Sigmoid colon (tissue), 4 donors: ENCODE results near the gene PPP1R26.

Experiments used
- EP300 ChIP-seq, 4 donors: sonication (generic); formaldehyde crosslinking; IDR thresholded peaks; one replicate each; pipeline ENCODE4 v1.6.1; 2017; ENCODE audit warnings: antibody characterized with exemption in 4 of 4
- POLR2A ChIP-seq, 2 donors: fragments of 450-650 bp; IDR thresholded peaks; one replicate each; pipeline ENCODE4 v1.6.1; 2016; ENCODE audit warnings: antibody characterized with exemption in 2 of 2, mild to moderate bottlenecking in 2 of 2, moderate library complexity in 2 of 2
- TF ChIP-seq, protein P1 (sequence below), 4 experiments: fragments of 450-650 bp in 3 of 4; fragments of 200-600 bp in 1 of 4; IDR thresholded peaks; one replicate each; pipeline ENCODE4 v1.5.1; 2016 to 2019; ENCODE audit warnings: antibody characterized with exemption in 4 of 4, mild to moderate bottlenecking in 3 of 4, moderate library complexity in 2 of 4

DNA sequence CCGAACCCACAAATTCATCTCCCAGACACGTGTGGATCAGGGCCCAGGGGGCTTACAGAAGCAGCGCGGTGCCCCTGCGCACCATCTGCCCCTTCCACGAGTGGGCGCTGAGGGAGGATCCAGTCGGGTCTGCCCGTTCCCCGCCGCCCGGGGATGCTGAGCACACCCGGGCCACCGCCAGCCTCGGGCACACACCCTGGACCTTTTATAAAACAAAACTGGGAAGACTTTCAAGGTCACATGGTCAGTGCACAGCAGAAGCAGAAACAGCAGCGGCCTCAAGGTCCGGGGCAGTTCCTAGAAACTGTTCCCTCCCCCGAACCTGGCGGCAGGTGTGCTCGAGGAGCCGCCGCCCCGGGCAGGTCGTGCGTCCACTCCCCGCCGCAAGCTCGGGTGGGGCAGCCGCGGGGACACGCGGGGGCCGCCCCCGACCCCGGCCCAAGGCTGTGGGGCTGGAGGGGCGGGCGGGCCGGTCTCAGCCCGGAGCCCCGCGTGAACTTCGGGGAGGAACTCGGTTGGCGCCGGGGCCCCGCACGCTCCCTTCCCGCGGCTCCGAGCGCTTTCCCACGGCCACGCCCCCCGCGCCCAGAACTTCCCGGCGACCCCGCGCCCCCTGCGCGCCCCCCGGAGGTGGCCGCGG lies 633 bp upstream of the PPP1R26 start:
- TF ChIP-seq, protein P1, sequence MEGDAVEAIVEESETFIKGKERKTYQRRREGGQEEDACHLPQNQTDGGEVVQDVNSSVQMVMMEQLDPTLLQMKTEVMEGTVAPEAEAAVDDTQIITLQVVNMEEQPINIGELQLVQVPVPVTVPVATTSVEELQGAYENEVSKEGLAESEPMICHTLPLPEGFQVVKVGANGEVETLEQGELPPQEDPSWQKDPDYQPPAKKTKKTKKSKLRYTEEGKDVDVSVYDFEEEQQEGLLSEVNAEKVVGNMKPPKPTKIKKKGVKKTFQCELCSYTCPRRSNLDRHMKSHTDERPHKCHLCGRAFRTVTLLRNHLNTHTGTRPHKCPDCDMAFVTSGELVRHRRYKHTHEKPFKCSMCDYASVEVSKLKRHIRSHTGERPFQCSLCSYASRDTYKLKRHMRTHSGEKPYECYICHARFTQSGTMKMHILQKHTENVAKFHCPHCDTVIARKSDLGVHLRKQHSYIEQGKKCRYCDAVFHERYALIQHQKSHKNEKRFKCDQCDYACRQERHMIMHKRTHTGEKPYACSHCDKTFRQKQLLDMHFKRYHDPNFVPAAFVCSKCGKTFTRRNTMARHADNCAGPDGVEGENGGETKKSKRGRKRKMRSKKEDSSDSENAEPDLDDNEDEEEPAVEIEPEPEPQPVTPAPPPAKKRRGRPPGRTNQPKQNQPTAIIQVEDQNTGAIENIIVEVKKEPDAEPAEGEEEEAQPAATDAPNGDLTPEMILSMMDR (IDR thresholded peaks at IDR 0.05): no peak
- TF ChIP-seq POLR2A (IDR thresholded peaks at IDR 0.05): no peak
- TF ChIP-seq EP300 (IDR thresholded peaks at IDR 0.05): no peak
